NCI-H1105 (cell line): ENCODE data around the gene BCAS3.
"Not testable (repeated sequence)": the region's sequence is repeated elsewhere in the genome, so short reads cannot be mapped to it uniquely, and the experiment has no call there.

Source experiments
- DNase-seq: peaks from one replicate; lab custom pipeline; 2025; lab: John Stamatoyannopoulos, UW

BCAS3 gene

GRCh38 chr17:60747069-60747808, 69.6 kb downstream of the BCAS3 start:
- no peak for DNase-seq

GRCh38 chr17:60748204-60748603, 70.6 kb downstream of the BCAS3 start:
- no peak for DNase-seq

- DNase-seq = no peak
Measured at GRCh38 chr17:60749050-60749449, 71.4 kb downstream of the BCAS3 start.

GRCh38 chr17:60749708-60750107, 72.1 kb downstream of the BCAS3 start:
- no peak for DNase-seq

- DNase-seq = no peak
Measured at GRCh38 chr17:60750640-60751039, 73.0 kb downstream of the BCAS3 start.

GRCh38 chr17:60751884-60752283, 74.2 kb downstream of the BCAS3 start:
- no peak for DNase-seq

GRCh38 chr17:60752873-60753577, 75.4 kb downstream of the BCAS3 start:
- no peak for DNase-seq

GRCh38 chr17:60754057-60754604, 76.5 kb downstream of the BCAS3 start:
- DNase-seq = no peak

- DNase-seq = not testable (repeated sequence)
Measured at GRCh38 chr17:60756798-60757197, 79.1 kb downstream of the BCAS3 start.

GRCh38 chr17:60757437-60757836, 79.8 kb downstream of the BCAS3 start:
- no peak for DNase-seq

- DNase-seq = no peak
Measured at GRCh38 chr17:60759756-60760155, 82.1 kb downstream of the BCAS3 start.

- not testable (repeated sequence) for DNase-seq
Measured at GRCh38 chr17:60761301-60761700, 83.7 kb downstream of the BCAS3 start.

GRCh38 chr17:60766778-60767190, 89.1 kb downstream of the BCAS3 start:
- no peak for DNase-seq

- no peak for DNase-seq
Measured at GRCh38 chr17:60767744-60768308, 90.2 kb downstream of the BCAS3 start.

GRCh38 chr17:60769327-60769726, 91.7 kb downstream of the BCAS3 start:
- no peak for DNase-seq

- no peak for DNase-seq
Measured at GRCh38 chr17:60770946-60771422, 93.3 kb downstream of the BCAS3 start.

GRCh38 chr17:60771621-60772020, 94.0 kb downstream of the BCAS3 start:
- DNase-seq = not testable (repeated sequence)

GRCh38 chr17:60773552-60773951, 95.9 kb downstream of the BCAS3 start:
- DNase-seq = no peak

GRCh38 chr17:60781880-60782412, 104.3 kb downstream of the BCAS3 start:
- no peak for DNase-seq

GRCh38 chr17:60782742-60783141, 105.1 kb downstream of the BCAS3 start:
- no peak for DNase-seq

GRCh38 chr17:60790205-60790604, 112.6 kb downstream of the BCAS3 start:
- DNase-seq = no peak

GRCh38 chr17:60792250-60792898, 114.7 kb downstream of the BCAS3 start:
- no peak for DNase-seq
